Stimulated activated naive B cell treated with anti-CD40 and anti-IgM and Interleukin-4, amounts not matched to agents 10 μg/mL and 1 μg/mL and 100 μg/mL, for 72 hours (primary cell): Measurements from ENCODE around the gene KRT34.
"Not testable (repeated sequence)": the region's sequence is repeated elsewhere in the genome, so short reads cannot be mapped to it uniquely, and the experiment has no call there.

Experiments
- ATAC-seq, 2 donors: fragments of 150-1000 bp; cut with Tn5 transposase; replicated peaks; 2 replicates each; pipeline ENCODE4 v1.10.0; 2021; ENCODE audit warnings: moderate library complexity in 1 of 2
- DNase-seq: peaks from one replicate; pipeline ENCODE4 v3.0.0; 2021
- H3K27ac Mint-ChIP-seq: one replicate; pipeline ENCODE4 v1.8.0; 2022; ENCODE audit warnings: mild to moderate bottlenecking, mixed read lengths
- H3K27me3 Mint-ChIP-seq, 2 donors: one replicate each; pipeline ENCODE4 v1.8.0; 2022; ENCODE audit warnings: mixed read lengths in 2 of 2
- H3K36me3 Mint-ChIP-seq, 2 donors: one replicate each; pipeline ENCODE4 v1.8.0; 2022; ENCODE audit warnings: mixed read lengths in 2 of 2, mild to moderate bottlenecking in 1 of 2
- H3K4me1 Mint-ChIP-seq, 2 donors: one replicate each; pipeline ENCODE4 v1.8.0; 2022; ENCODE audit warnings: mixed read lengths in 2 of 2, mild to moderate bottlenecking in 1 of 2
- H3K4me3 Mint-ChIP-seq, 2 donors: one replicate each; pipeline ENCODE4 v1.8.0; 2022; ENCODE audit warnings: mild to moderate bottlenecking in 2 of 2, mixed read lengths in 2 of 2, moderate library complexity in 1 of 2
- H3K9me3 Mint-ChIP-seq, 2 donors: one replicate each; pipeline ENCODE4 v1.8.0; 2022; ENCODE audit warnings: mixed read lengths in 2 of 2, mild to moderate bottlenecking in 1 of 2

Gene KRT34

DNA sequence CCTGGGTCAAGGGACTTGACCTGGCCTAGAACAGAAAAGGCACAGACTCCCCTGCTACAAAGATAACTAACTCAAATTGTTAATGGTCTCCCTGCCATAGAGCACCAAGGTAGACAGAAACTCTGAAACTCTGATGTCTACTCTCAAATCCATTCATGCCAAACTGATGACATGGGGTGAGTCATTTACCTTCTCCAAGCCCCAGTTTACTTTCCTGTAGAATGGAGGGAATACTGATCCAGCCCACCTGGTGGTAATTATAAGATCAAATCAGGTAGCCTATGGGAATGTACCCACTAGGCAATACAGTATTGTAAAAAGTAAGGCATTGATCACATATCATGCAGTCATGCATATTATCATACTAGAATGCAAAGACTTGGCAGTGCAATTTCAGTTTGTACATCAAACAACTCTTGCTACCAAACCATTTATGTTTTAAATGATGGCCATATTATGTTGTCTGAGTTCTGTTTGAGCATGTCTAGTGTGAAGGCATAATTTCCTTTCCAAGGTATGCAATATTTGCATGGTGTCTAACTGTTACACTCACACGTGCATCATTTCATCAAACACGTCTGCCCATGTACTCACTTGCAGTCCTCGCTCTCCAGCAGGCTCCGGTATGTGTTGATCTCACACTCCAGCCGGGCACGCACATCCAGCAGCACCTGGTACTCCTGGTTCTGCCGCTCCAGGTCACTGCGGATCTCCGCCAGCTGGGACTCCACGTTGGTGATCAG, 12.3 kb upstream of the KRT34 start:
- Mint-ChIP-seq H3K27me3 (peaks cover 35 to 40% of the 10 kb centered on the region in 2 donors), H3K4me1 (no peaks in the 10 kb centered on the region), H3K4me3 (no peak overlapping the region), H3K36me3 (no peaks in the 10 kb centered on the region), H3K27ac (no peak overlapping the region), H3K9me3 (no peaks in the 10 kb centered on the region)
- no peak for DNase-seq
- ATAC-seq, result no peak

DNA sequence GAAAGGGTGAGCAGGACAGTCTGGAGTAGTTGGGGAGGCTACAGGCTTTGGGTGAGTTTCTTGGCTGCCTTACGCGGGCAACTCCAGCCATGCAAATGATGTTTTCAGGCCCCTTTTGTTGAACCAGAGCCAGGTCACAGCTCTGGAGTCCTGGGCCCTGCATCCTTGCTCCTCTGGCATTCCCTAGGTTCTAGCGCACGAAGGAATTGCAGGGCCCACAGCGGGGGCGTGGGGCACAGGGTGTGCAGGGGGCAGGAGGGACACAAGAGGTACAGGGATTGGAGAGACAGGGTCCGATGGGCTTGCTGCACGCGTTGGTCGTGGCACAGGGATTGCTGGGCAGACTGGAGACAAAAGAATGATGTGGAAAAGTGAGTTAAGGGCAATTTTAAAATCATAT, 11.7 kb upstream of the KRT34 start:
- Mint-ChIP-seq H3K27me3 (peaks cover 41% of the 10 kb centered on the region in 2 donors), H3K9me3 (peaks cover 0 to 1% of the 10 kb centered on the region in 2 donors), H3K4me1 (no peaks in the 10 kb centered on the region), H3K4me3 (no peak overlapping the region), H3K36me3 (no peaks in the 10 kb centered on the region), H3K27ac (no peak overlapping the region)
- ATAC-seq (no peak), DNase-seq (no peak)

DNA sequence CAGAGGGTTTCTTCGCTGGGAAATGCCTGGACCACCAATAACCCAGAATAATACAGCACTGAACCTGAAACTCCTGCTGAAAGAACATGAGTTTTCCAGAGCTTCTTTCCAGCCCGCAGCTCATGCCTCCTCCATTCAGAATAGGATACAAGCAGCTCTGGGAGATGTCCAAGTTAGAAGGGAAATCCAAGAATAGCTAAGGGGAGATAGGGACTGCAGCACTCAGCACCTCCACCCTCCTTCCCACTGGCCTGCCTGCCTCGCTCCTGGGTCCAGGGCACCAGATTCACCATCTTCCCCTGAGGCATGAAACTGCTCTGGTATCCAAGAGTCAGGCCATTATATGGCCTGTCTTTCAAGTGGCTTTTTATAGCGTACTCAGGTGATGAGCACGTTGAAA, 11.2 kb upstream of the KRT34 start:
- H3K4me1 Mint-ChIP-seq, result no peaks in the 10 kb centered on the region
- ATAC-seq, result no peak
- H3K27ac Mint-ChIP-seq, result no peak overlapping the region
- no peak for DNase-seq
- H3K36me3 Mint-ChIP-seq, result no peaks in the 10 kb centered on the region
- peaks cover 41 to 46% of the 10 kb centered on the region in 2 donors for H3K27me3 Mint-ChIP-seq
- peaks cover 0 to 1% of the 10 kb centered on the region in 2 donors for H3K9me3 Mint-ChIP-seq
- no peak overlapping the region for H3K4me3 Mint-ChIP-seq

DNA sequence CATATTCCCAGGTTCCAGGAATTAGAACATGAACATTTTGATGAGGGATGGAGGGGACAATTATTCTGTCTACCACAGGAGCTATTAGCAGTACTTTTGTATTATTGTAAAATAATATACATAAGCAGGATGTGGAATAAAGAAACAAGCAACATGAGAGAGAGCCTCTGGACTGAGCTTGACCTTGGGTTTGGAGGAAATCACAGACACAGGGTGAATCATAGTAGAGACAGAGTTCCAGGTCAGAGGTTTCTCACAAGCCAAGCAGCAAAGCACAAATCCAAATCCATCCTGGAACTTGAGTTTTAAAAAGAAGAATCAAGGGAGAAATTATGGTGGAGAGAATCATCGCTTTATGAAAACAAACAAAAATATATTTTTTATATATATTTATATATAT, 10.2 kb upstream of the KRT34 start:
- no peak overlapping the region for H3K4me3 Mint-ChIP-seq
- H3K27ac Mint-ChIP-seq, result no peak overlapping the region
- H3K27me3 Mint-ChIP-seq, result peaks cover 35 to 48% of the 10 kb centered on the region in 2 donors
- no peaks in the 10 kb centered on the region for H3K36me3 Mint-ChIP-seq
- DNase-seq (no peak), ATAC-seq (no peak)
- no peaks in the 10 kb centered on the region for H3K4me1 Mint-ChIP-seq
- H3K9me3 Mint-ChIP-seq, result peaks cover 4 to 5% of the 10 kb centered on the region in 2 donors

DNA sequence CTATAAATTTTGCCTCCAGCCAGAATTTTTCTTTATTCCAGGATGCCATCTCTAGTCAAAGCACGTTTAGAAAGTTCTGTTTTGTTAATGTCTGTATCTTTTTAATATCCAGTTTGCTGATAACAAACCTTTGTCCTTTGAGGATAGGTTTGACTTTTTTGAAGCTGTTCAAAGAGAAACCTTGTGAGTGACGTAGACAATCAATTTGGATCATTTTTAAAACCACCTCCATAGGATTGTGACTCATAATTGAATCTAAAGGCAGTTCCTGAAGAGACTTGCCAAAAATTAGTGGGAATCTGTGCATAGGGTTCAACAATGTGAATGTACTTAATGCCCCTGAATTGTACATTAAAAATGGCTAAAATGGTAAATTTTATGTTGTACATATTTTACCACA, 9.4 kb upstream of the KRT34 start:
- Mint-ChIP-seq H3K4me1 (no peaks in the 10 kb centered on the region), H3K36me3 (peaks cover 2 to 3% of the 10 kb centered on the region in 2 donors), H3K27ac (no peak overlapping the region), H3K27me3 (peaks cover 37 to 49% of the 10 kb centered on the region in 2 donors), H3K9me3 (peaks cover 9% of the 10 kb centered on the region in 2 donors), H3K4me3 (no peak overlapping the region)
- ATAC-seq (no peak), DNase-seq (no peak)

DNA sequence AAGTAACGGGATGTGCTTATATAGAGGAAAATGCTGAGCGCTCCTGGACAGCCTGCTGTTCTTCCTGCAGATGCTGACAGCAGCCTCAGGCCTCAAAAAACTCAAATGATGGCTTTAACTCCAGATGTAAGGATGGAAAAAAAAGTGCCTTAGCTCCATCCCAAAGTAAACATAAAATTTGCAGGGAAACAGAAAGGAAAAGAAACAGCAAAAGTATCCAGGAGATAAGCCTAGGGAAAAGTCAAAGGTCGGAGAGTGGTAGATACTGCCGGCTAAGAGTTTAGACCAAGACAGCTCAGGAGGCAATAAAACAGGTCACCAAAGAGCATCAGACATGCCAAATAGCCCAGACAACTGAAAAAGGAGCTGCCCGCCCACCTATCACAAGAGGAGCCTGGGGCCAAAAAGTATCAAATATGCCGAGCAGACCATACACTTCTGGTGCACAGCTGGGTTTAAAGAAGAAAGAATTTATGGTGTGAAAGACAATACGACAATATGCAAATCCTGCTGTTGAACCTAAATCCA, 8.4 kb upstream of the KRT34 start:
- Mint-ChIP-seq H3K27ac (no peak overlapping the region), H3K4me3 (no peak overlapping the region), H3K27me3 (peaks cover 38 to 49% of the 10 kb centered on the region in 2 donors), H3K36me3 (peaks cover 3 to 5% of the 10 kb centered on the region in 2 donors), H3K4me1 (no peaks in the 10 kb centered on the region), H3K9me3 (peaks cover 12 to 13% of the 10 kb centered on the region in 2 donors)
- ATAC-seq, result no peak
- DNase-seq, result no peak

DNA sequence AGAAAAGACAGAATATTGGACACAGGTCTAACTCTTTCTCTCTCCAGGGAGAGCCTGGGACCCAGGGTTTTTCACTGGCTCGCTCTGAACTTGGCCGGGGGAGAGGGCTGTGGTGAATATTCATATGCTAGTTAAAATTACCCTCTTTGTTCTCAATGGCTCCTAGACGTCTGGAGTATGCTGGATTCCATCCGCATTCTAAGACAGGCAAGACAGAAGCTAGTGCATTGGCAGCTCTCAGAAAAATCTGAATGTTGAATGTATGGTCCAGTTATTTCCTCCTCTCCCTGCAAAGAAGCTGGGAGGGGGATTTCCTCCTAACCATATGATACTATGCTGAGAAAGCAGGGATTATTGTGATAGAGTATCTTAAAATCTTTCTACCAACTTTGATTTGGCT, 5.6 kb upstream of the KRT34 start:
- Mint-ChIP-seq H3K27ac (no peak overlapping the region), H3K36me3 (peaks cover 3 to 5% of the 10 kb centered on the region in 2 donors), H3K27me3 (peaks cover 26 to 39% of the 10 kb centered on the region in 2 donors), H3K4me3 (no peak overlapping the region), H3K9me3 (peaks cover 12 to 13% of the 10 kb centered on the region in 2 donors), H3K4me1 (no peaks in the 10 kb centered on the region)
- DNase-seq (no peak), ATAC-seq (no peak)

DNA sequence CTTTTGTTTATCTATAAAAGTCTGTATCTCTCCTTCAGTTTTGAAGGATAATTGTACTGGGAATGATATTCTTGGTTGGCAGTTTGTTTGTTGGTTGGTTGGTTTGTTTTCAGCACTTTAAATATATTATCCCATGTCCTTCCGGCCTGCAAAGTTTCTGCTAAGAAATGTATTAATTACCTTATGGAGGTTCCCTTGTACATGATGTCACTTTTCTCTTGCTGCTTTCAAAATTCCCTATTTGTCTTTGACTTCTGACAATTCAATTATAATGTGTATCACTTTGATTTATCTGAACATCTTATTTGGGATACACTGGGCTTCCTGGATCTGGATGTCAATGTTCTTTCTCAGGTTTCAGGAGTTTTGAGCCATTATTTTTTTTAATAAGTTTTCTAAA, 4.1 kb upstream of the KRT34 start:
- ATAC-seq (no peak), DNase-seq (no peak)
- H3K9me3 Mint-ChIP-seq, result peaks cover 12 to 13% of the 10 kb centered on the region in 2 donors
- H3K4me3 Mint-ChIP-seq, result no peak overlapping the region
- H3K27ac Mint-ChIP-seq, result no peak overlapping the region
- peaks cover 27 to 42% of the 10 kb centered on the region in 2 donors for H3K27me3 Mint-ChIP-seq
- peaks cover 3 to 5% of the 10 kb centered on the region in 2 donors for H3K36me3 Mint-ChIP-seq
- no peaks in the 10 kb centered on the region for H3K4me1 Mint-ChIP-seq

DNA sequence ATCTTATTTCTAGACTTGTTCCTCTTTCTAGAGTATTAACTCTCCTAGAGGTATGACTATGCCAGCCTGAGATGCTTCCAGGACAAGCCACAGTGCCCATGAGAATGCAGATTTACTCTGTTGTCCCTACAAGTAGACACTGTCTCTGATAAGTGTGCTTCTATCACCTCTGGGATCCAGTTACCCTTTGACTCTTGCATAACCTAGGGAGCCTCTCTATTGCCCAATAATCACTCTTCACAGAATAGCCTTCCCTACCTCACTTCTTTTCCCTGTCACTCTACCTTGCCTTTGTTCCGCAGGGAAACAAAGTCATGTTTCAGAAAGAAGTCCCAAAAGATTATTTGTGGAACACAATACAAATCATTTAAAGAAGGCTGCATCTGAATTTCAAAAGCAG, 1.6 kb upstream of the KRT34 start:
- Mint-ChIP-seq H3K36me3 (peaks cover 3 to 5% of the 10 kb centered on the region in 2 donors), H3K9me3 (peaks cover 11 to 13% of the 10 kb centered on the region in 2 donors), H3K27ac (no peak overlapping the region), H3K4me1 (no peaks in the 10 kb centered on the region), H3K4me3 (no peak overlapping the region), H3K27me3 (peaks cover 31 to 38% of the 10 kb centered on the region in 2 donors)
- ATAC-seq (no peak), DNase-seq (no peak)

DNA sequence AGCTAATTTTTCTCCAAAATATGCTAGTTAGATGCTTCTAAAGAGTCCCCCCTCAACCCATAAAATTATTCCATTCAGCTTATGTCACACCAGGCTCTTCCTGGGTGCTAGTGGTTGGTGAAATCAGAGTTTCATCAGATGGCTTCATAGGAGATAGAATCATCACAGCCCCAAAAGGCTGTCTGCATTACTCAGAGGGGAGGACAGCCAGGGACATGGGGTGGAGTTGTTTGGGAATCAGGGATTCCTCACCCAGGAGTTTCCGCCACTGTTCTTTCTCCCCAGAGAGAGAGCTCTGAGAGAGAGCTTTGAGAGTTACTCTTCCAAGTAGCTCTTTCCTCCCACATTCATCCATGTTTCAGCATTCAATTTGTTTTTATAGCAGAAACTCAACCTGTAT, 288 bp upstream of the KRT34 start:
- Mint-ChIP-seq H3K36me3 (peaks cover 3 to 5% of the 10 kb centered on the region in 2 donors), H3K27ac (no peak overlapping the region), H3K4me1 (no peaks in the 10 kb centered on the region), H3K9me3 (peaks cover 8 to 10% of the 10 kb centered on the region in 2 donors), H3K4me3 (no peak overlapping the region), H3K27me3 (peaks cover 31 to 34% of the 10 kb centered on the region in 2 donors)
- no peak for DNase-seq
- ATAC-seq, result no peak

DNA sequence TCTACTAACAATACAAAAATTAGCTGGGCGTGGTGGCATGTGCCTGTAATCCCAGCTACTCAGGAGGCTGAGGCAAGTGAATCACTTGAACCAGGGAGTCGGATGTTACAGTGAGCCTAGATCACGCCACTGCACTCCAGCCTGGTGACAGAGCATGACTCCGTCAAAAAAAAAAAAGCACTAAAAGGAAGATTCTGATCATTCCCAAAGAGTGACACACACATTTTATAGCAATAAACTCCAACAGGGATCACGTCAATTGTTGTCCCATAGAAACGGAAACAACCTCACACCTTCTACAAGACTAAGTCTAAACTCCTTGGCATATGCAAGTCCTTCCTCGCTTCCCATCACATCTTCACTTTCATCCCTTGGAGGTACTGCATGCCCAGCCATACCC, 2.0 kb downstream of the KRT34 start:
- H3K27me3 Mint-ChIP-seq, result peaks cover 39 to 41% of the 10 kb centered on the region in 2 donors
- not testable (repeated sequence) for DNase-seq, H3K36me3 Mint-ChIP-seq, H3K27ac Mint-ChIP-seq, H3K4me3 Mint-ChIP-seq, H3K4me1 Mint-ChIP-seq, H3K9me3 Mint-ChIP-seq, ATAC-seq

DNA sequence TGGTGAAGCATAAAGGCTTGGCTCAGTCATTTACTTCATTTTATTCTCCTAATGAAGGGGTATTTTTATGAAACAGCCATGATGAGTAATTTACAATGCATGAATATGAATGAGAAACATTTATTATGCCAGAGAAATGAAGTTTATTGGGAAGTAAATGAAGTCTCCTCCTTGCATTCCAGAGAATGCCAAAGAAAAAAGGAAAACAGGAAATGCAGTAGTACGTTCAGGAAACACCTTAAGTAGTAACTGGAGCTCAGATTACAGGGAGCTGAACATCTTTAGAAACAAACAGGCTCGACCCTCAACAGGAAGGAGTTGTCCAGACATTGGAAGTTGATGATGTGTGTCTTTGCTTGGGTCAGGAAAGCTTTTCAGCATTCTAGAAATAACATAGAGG, 4.6 kb downstream of the KRT34 start:
- H3K27ac Mint-ChIP-seq, result no peak overlapping the region
- H3K9me3 Mint-ChIP-seq, result peaks cover 5 to 9% of the 10 kb centered on the region in 2 donors
- DNase-seq, result no peak
- H3K4me3 Mint-ChIP-seq, result no peak overlapping the region
- H3K36me3 Mint-ChIP-seq, result no peaks in the 10 kb centered on the region
- no peaks in the 10 kb centered on the region for H3K4me1 Mint-ChIP-seq
- ATAC-seq, result no peak
- H3K27me3 Mint-ChIP-seq, result peaks cover 44 to 47% of the 10 kb centered on the region in 2 donors

DNA sequence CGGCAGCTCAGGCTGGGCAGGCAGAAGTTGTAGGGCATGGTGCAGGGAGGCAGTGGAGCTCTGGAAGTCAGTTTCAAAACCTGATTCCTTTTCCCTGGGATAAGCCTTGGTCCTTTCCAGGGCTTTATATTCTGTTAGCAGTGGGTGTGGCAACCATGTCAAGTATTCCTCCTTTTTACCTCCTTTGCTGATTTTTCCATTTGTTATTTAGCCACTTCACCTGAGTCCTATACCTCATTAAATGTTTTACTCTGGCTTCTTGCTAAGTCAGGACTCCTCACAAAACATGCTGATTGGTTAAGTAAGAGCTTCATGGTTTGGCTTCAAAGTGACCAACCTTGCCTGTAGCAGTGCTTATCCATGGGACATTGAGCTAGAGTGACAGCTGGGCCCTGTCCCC, 12.4 kb downstream of the KRT34 start, which contains the start of gene KRT33B:
TSS of gene KRT33B (minus strand) at position 101 of the 400 bp plus-strand sequence. CDS start at position 38, 63 bp downstream.
- ATAC-seq (no peak), DNase-seq (no peak)
- Mint-ChIP-seq H3K4me3 (no peak within 1 kb of the TSS), H3K9me3 (peaks cover 3 to 5% of the 10 kb centered on the region in 2 donors), H3K27me3 (peaks cover 28 to 29% of the 10 kb centered on the region in 2 donors), H3K4me1 (peaks cover 0 to 3% of the 10 kb centered on the region in 2 donors), H3K27ac (no peak within 1 kb of the TSS), H3K36me3 (no peaks in the 10 kb centered on the region)

DNA sequence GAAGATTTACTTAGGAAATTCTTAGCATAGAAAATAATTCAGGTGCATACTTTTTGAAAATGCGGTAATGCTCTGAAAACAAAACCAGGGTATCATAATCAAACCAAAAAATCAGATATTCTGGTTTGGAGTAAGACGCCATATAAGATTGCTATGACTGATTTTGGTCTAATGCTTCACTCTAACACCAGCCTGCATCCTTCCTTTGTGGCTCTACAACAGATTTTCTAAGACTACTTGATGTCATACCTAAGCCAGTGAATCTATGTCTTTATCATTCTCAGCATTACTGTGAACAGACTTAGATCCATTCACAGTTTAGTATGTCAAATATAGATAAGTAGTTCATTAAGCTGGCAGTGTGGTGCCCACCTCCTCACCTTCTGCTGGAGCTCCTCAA, 13.1 kb downstream of the KRT34 start:
- Mint-ChIP-seq H3K27ac (no peak overlapping the region), H3K27me3 (peaks cover 22 to 23% of the 10 kb centered on the region in 2 donors), H3K4me1 (peaks cover 0 to 3% of the 10 kb centered on the region in 2 donors), H3K9me3 (no peaks in the 10 kb centered on the region), H3K36me3 (no peaks in the 10 kb centered on the region), H3K4me3 (no peak overlapping the region)
- DNase-seq, result no peak
- ATAC-seq, result no peak

DNA sequence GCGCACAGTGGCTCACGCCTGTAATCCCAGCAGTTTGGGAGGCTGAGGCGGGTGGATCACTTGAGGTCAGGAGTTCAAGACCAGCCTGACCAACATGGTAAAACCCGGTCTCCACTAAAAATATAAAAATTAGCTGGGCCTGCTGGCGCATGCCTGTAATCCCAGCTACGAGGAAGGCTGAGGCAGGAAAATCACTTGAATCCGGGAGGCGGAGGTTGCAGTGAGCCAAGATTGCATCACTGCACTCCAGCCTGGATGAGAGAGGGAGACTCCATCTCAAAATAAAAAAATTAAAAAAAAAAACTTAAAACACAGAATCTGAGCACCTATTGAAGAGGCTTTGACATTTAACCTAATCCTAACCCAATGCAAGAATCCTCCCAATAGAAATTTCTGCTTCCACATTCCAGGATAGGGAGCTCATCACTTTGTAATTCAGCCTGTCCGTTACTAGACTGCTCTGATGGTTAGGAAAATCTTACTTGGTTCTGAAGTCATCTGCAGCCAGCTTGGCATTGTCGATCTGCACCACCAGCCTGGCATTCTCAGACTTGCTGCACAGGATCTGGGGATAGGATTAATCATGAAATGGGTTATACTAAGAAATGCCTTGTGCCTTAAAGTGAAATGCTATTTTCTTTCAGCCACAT, 14.6 kb downstream of the KRT34 start:
- no peak for DNase-seq
- peaks cover 17 to 22% of the 10 kb centered on the region in 2 donors for H3K27me3 Mint-ChIP-seq
- H3K4me3 Mint-ChIP-seq, result no peak overlapping the region
- peaks cover 0 to 3% of the 10 kb centered on the region in 2 donors for H3K4me1 Mint-ChIP-seq
- H3K9me3 Mint-ChIP-seq, result no peaks in the 10 kb centered on the region
- H3K27ac Mint-ChIP-seq, result no peak overlapping the region
- no peak for ATAC-seq
- H3K36me3 Mint-ChIP-seq, result no peaks in the 10 kb centered on the region
